Measurements from ENCODE around the gene HOXC11.

HOXC11 gene

GRCh38 chr12:53942467-53942997 lies 30.4 kb upstream of the HOXC11 start:
- DNase-seq (ENCODE audit: low spot score): no peak

- no peak for DNase-seq (ENCODE audit: low spot score)
Measured at GRCh38 chr12:53944209-53944608, 28.7 kb upstream of the HOXC11 start.

GRCh38 chr12:53944907-53945847 lies 27.7 kb upstream of the HOXC11 start:
- no peak for DNase-seq (ENCODE audit: low spot score)

GRCh38 chr12:53947743-53948142 lies 25.2 kb upstream of the HOXC11 start:
- no peak for DNase-seq (ENCODE audit: low spot score)

GRCh38 chr12:53948650-53949593 lies 24.0 kb upstream of the HOXC11 start:
- peak; percentile 51 for DNase-seq (ENCODE audit: low spot score)

GRCh38 chr12:53949631-53950436 lies 23.1 kb upstream of the HOXC11 start:
- no peak for DNase-seq (ENCODE audit: low spot score)

- DNase-seq (ENCODE audit: low spot score): peak; percentile 42
Measured at GRCh38 chr12:53950437-53950773, 22.5 kb upstream of the HOXC11 start.

GRCh38 chr12:53950789-53951576 lies 21.9 kb upstream of the HOXC11 start:
- DNase-seq (ENCODE audit: low spot score): no peak

GRCh38 chr12:53951577-53952334 lies 21.2 kb upstream of the HOXC11 start:
- DNase-seq (ENCODE audit: low spot score): no peak

- no peak for DNase-seq (ENCODE audit: low spot score)
Measured at GRCh38 chr12:53952335-53952694, 20.6 kb upstream of the HOXC11 start.

GRCh38 chr12:53952871-53953734 lies 19.8 kb upstream of the HOXC11 start:
- no peak for DNase-seq (ENCODE audit: low spot score)

- DNase-seq (ENCODE audit: low spot score): no peak
Measured at GRCh38 chr12:53953831-53954693, 18.9 kb upstream of the HOXC11 start.

- DNase-seq (ENCODE audit: low spot score): no peak
Measured at GRCh38 chr12:53954694-53955035, 18.3 kb upstream of the HOXC11 start, which contains the start of gene HOXC12. Gene HOXC12 (plus strand): TSS chr12:53954903. CDS start chr12:53954930, 27 bp downstream.

GRCh38 chr12:53955036-53955775 lies 17.7 kb upstream of the HOXC11 start:
- no peak for DNase-seq (ENCODE audit: low spot score)

- DNase-seq (ENCODE audit: low spot score): no peak
Measured at GRCh38 chr12:53955776-53956250, 17.1 kb upstream of the HOXC11 start.

- DNase-seq (ENCODE audit: low spot score): no peak
Measured at GRCh38 chr12:53956251-53956887, 16.6 kb upstream of the HOXC11 start.
